ENCODE measurements around the gene KLKB1.

- TF ChIP-seq EZH2 (optimal IDR thresholded peaks at IDR 0.05; ENCODE audit: low read depth, low read length) (no peak), CTCF (IDR thresholded peaks at IDR 0.05; ENCODE audit: low read length) (no peak), EZH2phosphoT487 (IDR thresholded peaks at IDR 0.05; ENCODE audit: low read length) (no peak)
Observed at GRCh38 chr4:186243331-186243730, 16.0 kb downstream of the KLKB1 start.
